ENCODE data around the gene LRG1. TPM values are rescaled to one million over a fixed set of nuclear protein-coding genes. Genes with fewer than 3 reads are reported as not detected.

LRG1 gene
- total and polyA plus RNA-seq, 2 of the 13 experiments (the other 11 are each of a cell fraction or from before 2014, with no cell fraction given) = 12.0 to 39.3 TPM

- TF ChIP-seq GABPB1 (CRISPR knock-in tag; IDR thresholded peaks at IDR 0.05) (peak; percentile 36; the same call in 1 of the 2 replicates), KDM5A (IDR thresholded peaks at IDR 0.05; ENCODE audit: borderline replicate concordance, low read length) (no peak), SAP130 (CRISPR knock-in tag; IDR thresholded peaks at IDR 0.05; ENCODE audit: low read depth) (peak; percentile 57), ZNF850 (CRISPR knock-in tag; conservative IDR thresholded peaks at IDR 0.05) (no peak), JUNB (CRISPR knock-in tag; IDR thresholded peaks at IDR 0.05; ENCODE audit: borderline replicate concordance) (no peak), NFE2L1 (CRISPR knock-in tag; IDR thresholded peaks at IDR 0.05; ENCODE audit: borderline replicate concordance) (no peak), SOX5 (CRISPR knock-in tag; IDR thresholded peaks at IDR 0.05; ENCODE audit: borderline replicate concordance) (peak; percentile 39; the same call in 1 of the 2 replicates), NR2F2 (IDR thresholded peaks at IDR 0.05; ENCODE audit: borderline replicate concordance, low read depth) (peak; percentile 86), NFE2 (CRISPR knock-in tag; IDR thresholded peaks at IDR 0.05) (no peak), JUND (CRISPR knock-in tag; IDR thresholded peaks at IDR 0.05) (no peak), HNF4G (IDR thresholded peaks at IDR 0.05; ENCODE audit: borderline replicate concordance, low read depth, low read length) (peak; percentile 92), HNF4G (CRISPR knock-in tag; IDR thresholded peaks at IDR 0.05; ENCODE audit: borderline replicate concordance, low read depth) (peak; percentile 79; the same call in 1 of the 2 replicates), CSRNP1 (CRISPR knock-in tag; IDR thresholded peaks at IDR 0.05) (no peak), NRL (CRISPR knock-in tag; IDR thresholded peaks at IDR 0.05; ENCODE audit: borderline replicate concordance) (no peak), DRAP1 (CRISPR knock-in tag; IDR thresholded peaks at IDR 0.05) (0 out of 2 replicates have a peak, but pooled peaks have one; percentile 23), ZSCAN29 (CRISPR knock-in tag; conservative IDR thresholded peaks at IDR 0.05) (no peak), STAT5B (CRISPR knock-in tag; IDR thresholded peaks at IDR 0.05) (no peak), SALL1 (CRISPR knock-in tag; IDR thresholded peaks at IDR 0.05) (peak; percentile 69; the same call in 1 of the 2 replicates)
- TF ChIP-seq, protein P1, sequence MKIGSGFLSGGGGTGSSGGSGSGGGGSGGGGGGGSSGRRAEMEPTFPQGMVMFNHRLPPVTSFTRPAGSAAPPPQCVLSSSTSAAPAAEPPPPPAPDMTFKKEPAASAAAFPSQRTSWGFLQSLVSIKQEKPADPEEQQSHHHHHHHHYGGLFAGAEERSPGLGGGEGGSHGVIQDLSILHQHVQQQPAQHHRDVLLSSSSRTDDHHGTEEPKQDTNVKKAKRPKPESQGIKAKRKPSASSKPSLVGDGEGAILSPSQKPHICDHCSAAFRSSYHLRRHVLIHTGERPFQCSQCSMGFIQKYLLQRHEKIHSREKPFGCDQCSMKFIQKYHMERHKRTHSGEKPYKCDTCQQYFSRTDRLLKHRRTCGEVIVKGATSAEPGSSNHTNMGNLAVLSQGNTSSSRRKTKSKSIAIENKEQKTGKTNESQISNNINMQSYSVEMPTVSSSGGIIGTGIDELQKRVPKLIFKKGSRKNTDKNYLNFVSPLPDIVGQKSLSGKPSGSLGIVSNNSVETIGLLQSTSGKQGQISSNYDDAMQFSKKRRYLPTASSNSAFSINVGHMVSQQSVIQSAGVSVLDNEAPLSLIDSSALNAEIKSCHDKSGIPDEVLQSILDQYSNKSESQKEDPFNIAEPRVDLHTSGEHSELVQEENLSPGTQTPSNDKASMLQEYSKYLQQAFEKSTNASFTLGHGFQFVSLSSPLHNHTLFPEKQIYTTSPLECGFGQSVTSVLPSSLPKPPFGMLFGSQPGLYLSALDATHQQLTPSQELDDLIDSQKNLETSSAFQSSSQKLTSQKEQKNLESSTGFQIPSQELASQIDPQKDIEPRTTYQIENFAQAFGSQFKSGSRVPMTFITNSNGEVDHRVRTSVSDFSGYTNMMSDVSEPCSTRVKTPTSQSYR (CRISPR knock-in tag; IDR thresholded peaks at IDR 0.05; ENCODE audit: borderline replicate concordance) = peak; percentile 66; the same call in 1 of the 2 replicates
- TF ChIP-seq, protein P2, sequence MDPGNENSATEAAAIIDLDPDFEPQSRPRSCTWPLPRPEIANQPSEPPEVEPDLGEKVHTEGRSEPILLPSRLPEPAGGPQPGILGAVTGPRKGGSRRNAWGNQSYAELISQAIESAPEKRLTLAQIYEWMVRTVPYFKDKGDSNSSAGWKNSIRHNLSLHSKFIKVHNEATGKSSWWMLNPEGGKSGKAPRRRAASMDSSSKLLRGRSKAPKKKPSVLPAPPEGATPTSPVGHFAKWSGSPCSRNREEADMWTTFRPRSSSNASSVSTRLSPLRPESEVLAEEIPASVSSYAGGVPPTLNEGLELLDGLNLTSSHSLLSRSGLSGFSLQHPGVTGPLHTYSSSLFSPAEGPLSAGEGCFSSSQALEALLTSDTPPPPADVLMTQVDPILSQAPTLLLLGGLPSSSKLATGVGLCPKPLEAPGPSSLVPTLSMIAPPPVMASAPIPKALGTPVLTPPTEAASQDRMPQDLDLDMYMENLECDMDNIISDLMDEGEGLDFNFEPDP (CRISPR knock-in tag; conservative IDR thresholded peaks at IDR 0.05) = no peak
- TF ChIP-seq, protein P3, sequence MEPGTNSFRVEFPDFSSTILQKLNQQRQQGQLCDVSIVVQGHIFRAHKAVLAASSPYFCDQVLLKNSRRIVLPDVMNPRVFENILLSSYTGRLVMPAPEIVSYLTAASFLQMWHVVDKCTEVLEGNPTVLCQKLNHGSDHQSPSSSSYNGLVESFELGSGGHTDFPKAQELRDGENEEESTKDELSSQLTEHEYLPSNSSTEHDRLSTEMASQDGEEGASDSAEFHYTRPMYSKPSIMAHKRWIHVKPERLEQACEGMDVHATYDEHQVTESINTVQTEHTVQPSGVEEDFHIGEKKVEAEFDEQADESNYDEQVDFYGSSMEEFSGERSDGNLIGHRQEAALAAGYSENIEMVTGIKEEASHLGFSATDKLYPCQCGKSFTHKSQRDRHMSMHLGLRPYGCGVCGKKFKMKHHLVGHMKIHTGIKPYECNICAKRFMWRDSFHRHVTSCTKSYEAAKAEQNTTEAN (CRISPR knock-in tag; conservative IDR thresholded peaks at IDR 0.05) = no peak
These were observed 18.5 kb downstream of the LRG1 start (continued) for GRCh38 chr19:4521170-4521887.
